OCI-LY1 (cell line): ENCODE measurements around the gene SLC50A1.

ENCODE experiments used
- CTCF ChIP-seq: fragments of 200-600 bp; sonication (generic), shearing (Covaris generic); IDR thresholded peaks from 2 replicates; pipeline ENCODE4 v1.5.1; 2017; ENCODE audit warnings: mild to moderate bottlenecking, antibody characterized with exemption, low read length, moderate library complexity, mixed read lengths
- EZH2 ChIP-seq: fragments of 200-600 bp; sonication (generic), shearing (Covaris generic); IDR thresholded peaks from 2 replicates; pipeline ENCODE4 v1.8.0; 2017; ENCODE audit warnings: borderline replicate concordance, mixed run types, mild to moderate bottlenecking, antibody characterized with exemption, low read length, moderate library complexity, mixed read lengths

- TF ChIP-seq EZH2 (no peak), CTCF (no peak)
These were observed 1.3 kb upstream of the SLC50A1 start for GRCh38 chr1:155134322-155134721.
